A549 (cell line): Measurements from ENCODE around the gene SYNE2. TPM values are rescaled to one million over a fixed set of nuclear protein-coding genes. Genes with fewer than 3 reads are reported as not detected.

Experiments
- ATAC-seq, 2 experiments: fragments of 200-7000 bp in 1 of 2; fragments of >200 bp in 1 of 2; cut with Nextera tagmentation in 1 of 2; cut with Tn5 transposase in 1 of 2; 3 replicates each; pipeline versions ENCODE4 v1.8.0 to v1.9.1; 2018 to 2020; ENCODE audit warnings: mild to moderate bottlenecking in 1 of 2, moderate library complexity in 1 of 2
- CTCF ChIA-PET: fragments of 300-600 bp; sonication (Branson Sonifier 250); formaldehyde crosslinking; extraction: SDS; loops from one replicate; lab custom pipeline; 2021; ENCODE audit warnings: antibody characterized with exemption, inconsistent platforms; lab: Yijun Ruan, JAX
- POLR2A ChIA-PET: fragments of 350-600 bp; formaldehyde crosslinking; extraction: SDS; loops from one replicate; lab custom pipeline; 2021; ENCODE audit warnings: antibody characterized with exemption, inconsistent platforms; lab: Yijun Ruan, JAX
- DNase-seq, 2 experiments: peaks; one replicate each; pipeline versions ENCODE4 v3.0.0 to v3.0.0-alpha.2; 2011 to 2016; ENCODE audit warnings: low read depth in 1 of 2, low spot score in 1 of 2
- FAIRE-seq: peaks from 2 replicates; lab custom pipeline; 2011; peaks lifted over from hg19 to GRCh38; lab: Jason Lieb, UNC
- H3K27ac ChIP-seq, 2 experiments: fragments of >200 bp; sonication (Bioruptor Twin); formaldehyde crosslinking; 3 replicates each; pipeline ENCODE4 v1.5.1; 2016 to 2017
- H3K4me1 ChIP-seq: fragments of >200 bp; sonication (Bioruptor Twin); formaldehyde crosslinking; 3 replicates; pipeline ENCODE4 v1.6.1; 2016
- H3K4me2 ChIP-seq: fragments of >200 bp; sonication (Bioruptor Twin); formaldehyde crosslinking; 3 replicates; pipeline ENCODE4 v1.6.1; 2016
- H3K4me3 ChIP-seq: fragments of >200 bp; sonication (Bioruptor Twin); formaldehyde crosslinking; 3 replicates; pipeline ENCODE4 v1.5.1; 2016
- H3K9me3 ChIP-seq: fragments of >200 bp; sonication (Bioruptor Twin); formaldehyde crosslinking; 3 replicates; pipeline ENCODE4 v1.6.1; 2016
- CHD4 ChIP-seq: fragments of 200-600 bp; sonication (generic); IDR thresholded peaks from 2 replicates; pipeline ENCODE4 v1.6.1; 2016; ENCODE audit warnings: antibody characterized with exemption, mild to moderate bottlenecking, borderline replicate concordance
- EHMT2 ChIP-seq: fragments of 200-600 bp; sonication (generic); IDR thresholded peaks from 2 replicates; pipeline ENCODE4 v1.6.1; 2016; ENCODE audit warnings: antibody characterized with exemption, low read depth, mild to moderate bottlenecking, moderate library complexity
- ESRRA ChIP-seq: fragments of 150-350 bp; IDR thresholded peaks from 2 replicates; pipeline ENCODE4 v1.6.1; 2014; ENCODE audit warnings: mild to moderate bottlenecking, low read length, borderline replicate concordance
- FOSB ChIP-seq: fragments of 250-450 bp; sonication (Bioruptor Pico); IDR thresholded peaks from 2 replicates; pipeline ENCODE4 v1.5.0; 2020; ENCODE audit warnings: mild to moderate bottlenecking, moderate library complexity
- GATA3 ChIP-seq: IDR thresholded peaks from 2 replicates; pipeline ENCODE4 v1.6.1; 2012; ENCODE audit warnings: borderline replicate concordance
- HEYL ChIP-seq: fragments of 250-450 bp; sonication (Bioruptor Pico); IDR thresholded peaks from 2 replicates; pipeline ENCODE4 v1.8.0; 2021; ENCODE audit warnings: mild to moderate bottlenecking, moderate library complexity
- HOXB5 ChIP-seq: fragments of 250-450 bp; sonication (Bioruptor Pico); IDR thresholded peaks from 2 replicates; pipeline ENCODE4 v1.5.0; 2020; ENCODE audit warnings: mild to moderate bottlenecking, moderate library complexity
- KDM1A ChIP-seq: fragments of 200-600 bp; sonication (generic); IDR thresholded peaks from 2 replicates; pipeline ENCODE4 v1.6.1; 2016; ENCODE audit warnings: low read depth, mild to moderate bottlenecking
- MAFK ChIP-seq: fragments of 450-650 bp; IDR thresholded peaks from 2 replicates; pipeline ENCODE4 v1.6.1; 2014; ENCODE audit not compliant: partially characterized antibody
- MAX ChIP-seq: IDR thresholded peaks from 2 replicates; pipeline ENCODE4 v1.6.1; 2012
- MAZ ChIP-seq: fragments of 150-350 bp; IDR thresholded peaks from 2 replicates; pipeline ENCODE4 v1.6.1; 2014; ENCODE audit warnings: antibody characterized with exemption, low read depth, low read length, borderline replicate concordance
- NPAS2 ChIP-seq: fragments of 250-450 bp; sonication (Bioruptor Pico); IDR thresholded peaks from 2 replicates; pipeline ENCODE4 v1.8.0; 2022; ENCODE audit warnings: mild to moderate bottlenecking, moderate library complexity, borderline replicate concordance
- PBX3 ChIP-seq: IDR thresholded peaks from 2 replicates; pipeline ENCODE4 v1.6.1; 2012
- PHF8 ChIP-seq: fragments of 200-600 bp; sonication (generic); IDR thresholded peaks from 2 replicates; pipeline ENCODE4 v1.6.1; 2016; ENCODE audit warnings: low read depth, mild to moderate bottlenecking, antibody characterized with exemption, moderate library complexity, borderline replicate concordance
- POLR2A ChIP-seq: IDR thresholded peaks from 2 replicates; pipeline ENCODE4 v1.6.1; 2012; ENCODE audit warnings: mild to moderate bottlenecking, low read length
- POLR2AphosphoS2 ChIP-seq: conservative IDR thresholded peaks from 2 replicates; pipeline ENCODE4 v1.6.1; 2012; ENCODE audit warnings: low read length, improper control_type of control experiment, inconsistent platforms
- RAD21 ChIP-seq, 2 experiments: fragments of >200 bp in 1 of 2; sonication (Bioruptor Twin) in 1 of 2; formaldehyde crosslinking in 1 of 2; IDR thresholded peaks in 1 of 2; conservative IDR thresholded peaks in 1 of 2; 2 replicates in 1 of 2; 3 replicates in 1 of 2; pipeline ENCODE4 v1.6.1; 2012 to 2018; ENCODE audit warnings: inconsistent platforms in 1 of 2
- RARB ChIP-seq: fragments of 250-450 bp; sonication (Bioruptor Pico); IDR thresholded peaks from 2 replicates; pipeline ENCODE4 v1.8.0; 2021; ENCODE audit warnings: mild to moderate bottlenecking, moderate library complexity
- RCOR1 ChIP-seq: fragments of 150-350 bp; IDR thresholded peaks from 2 replicates; pipeline ENCODE4 v1.6.1; 2014; ENCODE audit warnings: antibody characterized with exemption, low read length, low read depth
- REST ChIP-seq: fragments of 200-600 bp; sonication (generic); IDR thresholded peaks from 2 replicates; pipeline ENCODE4 v1.6.1; 2016; ENCODE audit warnings: antibody characterized with exemption, mild to moderate bottlenecking, moderate library complexity
- RNF2 ChIP-seq: fragments of 200-600 bp; sonication (generic); IDR thresholded peaks from 2 replicates; pipeline ENCODE4 v1.6.1; 2016; ENCODE audit warnings: low read depth, mild to moderate bottlenecking, antibody characterized with exemption, moderate library complexity, borderline replicate concordance
- WGBS: methylation state at CpG from one replicate; pipeline ENCODE4 v1.1.6; 2017; ENCODE audit errors: missing lambda C conversion rate; 5-methylcytosine and 5-hydroxymethylcytosine counted together
- polyA plus RNA-seq, 4 experiments: library from polyadenylated mRNA; depleted of rRNA in 3 of 4; stranded (reverse); fragments of >200 nt; fragmentation: RNase III in 1 of 4; extraction: RNeasy Plus Mini Kit Qiagen cat#74134 plus additional on column Dnase treatment in 1 of 4; gene quantifications; 2 replicates in 3 of 4; 3 replicates in 1 of 4; pipeline ENCODE4 v1.2.3, GENCODE V29; 2011 to 2017

Gene SYNE2
- polyA plus RNA-seq, 2 of the 4 experiments (the other 2 are of a cell fraction), result 3.4 to 11.3 TPM

GRCh38 chr14:63899953-63900352, 47.1 kb downstream of the SYNE2 start:
- TF ChIP-seq EHMT2 (no peak), REST (no peak), MAFK (no peak), PHF8 (no peak), MAZ (no peak), RARB (CRISPR knock-in tag) (no peak), POLR2A (no peak), RAD21 (conservative IDR thresholded peaks at IDR 0.05 in 1 of 2, IDR thresholded peaks at IDR 0.05 in 1 of 2) (no peak), HEYL (CRISPR knock-in tag) (no peak), PBX3 (no peak)
- ATAC-seq (no peak), DNase-seq (no peak), FAIRE-seq (no peak)
- peaks cover 18% of the 10 kb centered on the region for H3K4me1 ChIP-seq
- CTCF ChIA-PET, result interaction anchor here (1.1 kb wide), 2 partner anchors 23 to 30 kb away, joined by 3 read pairs; no protein-coding TSS in a partner anchor
- H3K4me3 ChIP-seq, result no peak overlapping the region
- H3K9me3 ChIP-seq, result no peaks in the 10 kb centered on the region
- 92% methylated on average over 2 of the region's 2 CpGs for WGBS
- POLR2A ChIA-PET, result no interaction called here
- no peak overlapping the region for H3K27ac ChIP-seq
- no peak overlapping the region for H3K4me2 ChIP-seq

GRCh38 chr14:63901434-63902085, 48.8 kb downstream of the SYNE2 start:
- no peak for ATAC-seq
- FAIRE-seq, result no peak
- no peak overlapping the region for H3K4me3 ChIP-seq
- TF ChIP-seq KDM1A, result no peak
- no peak for TF ChIP-seq GATA3
- no peak for TF ChIP-seq POLR2AphosphoS2
- TF ChIP-seq RNF2, result no peak
- TF ChIP-seq MAX, result no peak
- TF ChIP-seq ESRRA, result no peak
- TF ChIP-seq FOSB (CRISPR knock-in tag), result no peak
- TF ChIP-seq RCOR1, result no peak
- TF ChIP-seq HOXB5 (CRISPR knock-in tag), result no peak
- TF ChIP-seq CHD4, result no peak
- TF ChIP-seq NPAS2 (CRISPR knock-in tag), result no peak
- TF ChIP-seq POLR2A, result no peak
- TF ChIP-seq, all 56 proteins: peak for 0
- no peak overlapping the region for H3K4me2 ChIP-seq
- no peaks in the 10 kb centered on the region for H3K9me3 ChIP-seq
- H3K27ac ChIP-seq, result no peak overlapping the region
- 94% methylated on average over 5 of the region's 5 CpGs for whole genome bisulfite sequencing
- CTCF ChIA-PET, result interaction anchor here (1.0 to 1.4 kb wide), 3 partner anchors 10 to 49 kb away, joined by 3 to 4 read pairs (median 3); no protein-coding TSS in a partner anchor
- peaks cover 6% of the 10 kb centered on the region; the same call in 2 of the 3 replicates for H3K4me1 ChIP-seq
- no peak for DNase-seq
- POLR2A ChIA-PET, result no interaction called here
